Measurements from ENCODE around the gene STT3B.

STT3B gene

DNA sequence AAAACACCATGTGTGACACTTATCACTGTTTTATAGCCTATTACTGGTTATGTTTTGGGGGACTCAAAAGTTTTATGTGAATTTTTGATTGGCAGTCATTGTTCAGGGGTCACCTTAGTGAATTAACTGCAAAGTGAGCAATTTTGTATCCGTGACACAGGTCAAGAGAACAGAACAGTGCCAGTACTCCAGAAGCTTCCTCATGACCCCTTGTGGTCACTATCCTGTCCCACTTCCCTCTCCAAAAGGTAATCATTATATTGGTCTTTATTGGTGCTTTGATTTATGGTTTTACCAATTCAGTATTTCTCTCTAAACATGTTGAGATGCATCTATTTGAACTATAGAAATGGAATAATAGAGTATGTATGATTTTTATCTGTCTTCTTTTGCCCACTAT lies 107.1 kb downstream of the STT3B start:
- DNase-seq = no peak

DNA sequence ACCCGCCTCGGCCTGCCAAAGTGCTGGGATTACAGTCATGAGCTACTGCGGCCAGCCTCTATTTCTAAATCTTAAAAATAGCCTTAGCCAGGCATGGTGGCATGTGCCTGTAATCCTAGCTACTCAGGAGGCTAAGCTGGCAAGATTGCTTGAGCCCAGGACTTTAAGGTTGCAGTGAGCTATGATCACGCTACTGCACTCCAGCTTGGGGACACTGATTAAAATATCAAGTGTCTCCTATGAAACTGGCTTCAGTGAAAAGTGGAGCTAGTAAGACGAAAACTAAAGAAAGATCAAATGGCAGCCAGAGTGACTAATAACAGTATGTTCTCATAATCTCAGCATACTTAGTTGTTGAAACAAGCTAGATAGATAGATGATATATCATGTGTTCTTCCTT lies 112.5 kb downstream of the STT3B start:
- DNase-seq = no peak

DNA sequence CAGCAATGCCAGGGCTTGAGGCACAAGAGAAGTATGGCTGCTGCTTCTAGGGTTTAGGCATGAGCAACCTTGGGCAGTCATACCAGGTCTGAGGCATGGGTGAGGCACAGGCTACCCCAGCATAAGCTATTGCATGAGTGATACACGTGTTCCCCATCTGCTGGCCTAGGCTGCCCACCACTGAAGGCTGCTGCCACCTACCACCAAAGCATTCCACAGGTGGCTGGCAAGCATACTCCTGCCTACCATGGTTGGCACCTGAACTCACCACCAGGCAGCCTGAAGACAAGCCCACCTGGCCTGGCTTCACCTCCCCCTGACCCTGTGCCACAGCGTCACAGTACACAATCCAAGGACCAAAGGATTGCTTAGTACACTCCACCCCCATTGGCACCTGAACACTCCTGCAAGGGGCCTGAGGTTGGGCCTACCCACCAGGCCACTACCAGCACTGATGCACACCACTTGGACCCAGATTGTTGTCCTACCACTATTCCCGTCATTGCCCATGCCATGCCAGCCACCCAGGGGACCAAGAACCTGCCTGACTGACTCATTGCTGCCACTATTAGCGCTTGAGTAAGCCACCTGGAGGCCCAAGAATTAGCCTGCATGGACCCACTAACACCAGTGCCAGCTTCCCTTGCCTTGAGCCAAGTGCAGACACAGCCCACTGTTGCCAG lies 115.7 kb downstream of the STT3B start:
- DNase-seq = no peak

DNA sequence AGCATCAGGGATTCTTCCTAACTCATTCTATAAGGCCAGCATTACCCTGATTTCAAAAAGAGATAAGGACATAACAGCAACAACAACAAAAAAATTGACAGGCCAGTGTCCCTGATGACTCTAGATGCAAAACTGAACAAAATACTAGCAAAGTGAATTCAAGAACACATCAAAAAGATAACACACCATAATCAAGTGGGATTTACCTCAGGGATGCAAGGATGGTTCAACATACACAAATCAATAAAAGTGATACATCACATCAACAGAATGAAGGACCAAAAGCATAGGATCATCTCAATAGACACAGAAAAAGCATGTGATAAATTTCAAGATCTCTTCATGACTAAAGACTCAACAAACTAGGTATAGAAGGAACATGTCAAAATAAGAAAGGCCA lies 119.6 kb downstream of the STT3B start:
- no peak for DNase-seq

DNA sequence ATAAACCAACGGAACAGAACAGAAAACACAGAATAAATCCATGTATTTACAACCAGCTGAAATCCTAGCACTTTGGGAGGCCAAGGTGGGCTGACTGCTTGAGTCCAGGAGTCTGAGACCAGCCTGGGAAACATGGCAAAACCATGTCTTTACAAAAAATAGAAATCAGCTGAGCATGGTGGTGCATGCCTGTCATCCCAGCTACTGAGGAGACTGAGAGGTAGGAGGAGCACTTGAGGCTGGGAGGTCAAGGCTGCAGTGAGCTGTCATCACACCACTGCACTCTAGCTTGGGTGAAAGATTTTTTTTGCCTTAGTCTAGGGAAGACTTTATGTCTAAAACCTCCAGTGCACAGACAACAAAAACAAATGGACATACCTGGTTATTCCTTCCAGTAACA lies 120.7 kb downstream of the STT3B start:
- no peak for DNase-seq

DNA sequence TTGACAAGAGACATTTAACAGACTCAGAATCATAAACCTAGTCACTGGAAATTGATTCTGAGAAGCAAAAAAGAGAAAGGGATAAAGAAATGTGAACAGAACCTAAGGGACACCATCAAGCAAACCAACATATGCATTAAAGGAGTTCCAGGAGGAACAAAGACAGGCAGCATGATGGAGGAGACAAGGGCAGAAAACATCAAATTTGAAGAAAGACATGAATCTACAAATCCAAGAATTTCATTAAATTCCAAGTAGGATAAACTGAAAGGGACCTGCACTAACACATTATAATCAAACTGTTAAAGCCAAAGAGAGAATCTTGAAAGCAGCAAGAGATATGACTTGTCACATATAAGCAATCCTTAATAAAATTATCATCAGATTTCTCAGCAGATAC lies 122.3 kb downstream of the STT3B start:
- no peak for DNase-seq

DNA sequence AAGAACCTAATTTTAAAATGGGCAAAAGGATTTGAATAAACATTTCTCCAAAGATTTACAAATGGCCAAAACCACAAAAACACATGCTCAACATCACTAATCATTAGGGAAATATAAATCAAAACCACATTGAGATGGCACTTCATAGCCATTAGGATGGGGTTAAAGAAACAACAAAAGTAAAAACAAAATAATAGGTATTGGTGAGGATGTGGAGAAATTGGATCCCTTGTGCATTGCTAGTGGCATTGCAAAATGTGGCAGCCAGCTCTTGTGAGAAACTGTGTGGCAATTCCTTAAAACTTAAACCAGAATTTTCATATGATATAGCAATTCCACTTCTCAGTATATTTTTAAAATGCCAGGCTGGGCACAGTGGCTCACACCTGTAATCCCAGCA lies 126.5 kb downstream of the STT3B start:
- DNase-seq = no peak

DNA sequence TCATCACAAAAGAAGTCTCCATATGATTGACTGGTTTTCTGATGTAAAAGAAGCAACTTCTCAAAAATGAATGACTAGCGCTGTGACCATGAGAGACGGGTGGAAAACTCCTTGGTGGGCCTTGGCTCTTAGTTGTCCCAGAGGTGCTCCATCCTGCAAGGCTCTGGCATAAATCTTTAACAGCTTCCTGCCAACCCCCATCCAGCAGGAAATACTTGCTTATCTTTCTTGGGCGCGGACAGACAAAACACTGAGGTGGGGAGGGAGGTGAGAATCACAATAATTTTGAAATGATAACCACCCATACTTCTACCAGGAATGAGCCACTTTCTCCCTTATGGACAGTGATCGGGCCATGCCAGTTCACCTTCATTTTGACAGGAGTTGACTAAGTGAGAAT lies 128.6 kb downstream of the STT3B start:
- no peak for DNase-seq

DNA sequence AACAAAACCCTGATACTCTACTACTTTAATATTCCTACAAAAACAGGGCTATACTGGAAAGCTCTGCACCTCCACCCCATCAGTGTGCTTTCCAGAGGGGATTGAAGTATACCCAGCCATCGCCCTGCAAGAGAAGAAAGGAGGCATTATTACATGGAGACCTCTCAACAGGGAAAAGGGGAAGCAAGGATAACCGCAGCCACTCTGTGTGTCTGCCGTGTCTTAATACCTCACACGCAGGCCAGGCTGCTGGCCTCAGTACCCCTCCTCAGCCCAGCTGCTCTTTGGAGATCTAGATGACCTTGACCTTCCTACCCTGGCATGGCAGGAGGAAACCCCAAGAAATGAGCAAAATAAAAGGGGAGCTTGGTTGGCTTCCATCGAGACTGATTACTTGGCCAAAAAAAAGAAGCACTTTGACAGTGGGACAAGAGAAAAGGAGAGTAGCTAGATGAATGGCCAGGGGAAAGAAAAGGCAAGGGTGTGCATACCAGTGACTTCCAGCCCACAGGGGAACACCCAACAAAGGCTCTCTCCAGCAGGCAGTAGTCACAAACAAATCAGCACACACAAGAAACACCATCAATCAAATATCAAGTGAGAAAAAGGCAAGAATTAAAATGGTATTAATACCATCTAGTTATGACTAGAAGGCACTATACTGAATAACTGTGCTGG lies 129.4 kb downstream of the STT3B start:
- DNase-seq = no peak

DNA sequence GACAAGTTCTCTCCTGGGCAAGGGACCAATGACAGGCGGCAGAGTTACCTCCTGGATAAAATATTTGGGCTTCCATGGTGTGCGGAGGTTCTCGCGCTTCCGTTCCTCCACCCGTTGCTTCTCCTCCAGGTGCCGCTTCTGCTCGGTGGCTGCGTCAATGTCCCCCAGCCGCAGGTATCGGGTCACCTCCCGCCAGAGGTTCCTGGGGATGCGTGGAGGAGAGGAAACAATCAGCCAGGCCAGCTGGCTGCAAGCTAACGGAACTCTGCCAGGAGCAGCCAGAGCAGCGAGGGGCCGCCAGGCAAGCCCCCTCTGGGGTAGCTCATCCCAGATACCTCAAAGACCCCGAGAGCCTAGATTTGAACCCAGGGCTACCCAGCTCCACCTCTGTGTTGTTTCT lies 131.3 kb downstream of the STT3B start:
- DNase-seq = no peak

DNA sequence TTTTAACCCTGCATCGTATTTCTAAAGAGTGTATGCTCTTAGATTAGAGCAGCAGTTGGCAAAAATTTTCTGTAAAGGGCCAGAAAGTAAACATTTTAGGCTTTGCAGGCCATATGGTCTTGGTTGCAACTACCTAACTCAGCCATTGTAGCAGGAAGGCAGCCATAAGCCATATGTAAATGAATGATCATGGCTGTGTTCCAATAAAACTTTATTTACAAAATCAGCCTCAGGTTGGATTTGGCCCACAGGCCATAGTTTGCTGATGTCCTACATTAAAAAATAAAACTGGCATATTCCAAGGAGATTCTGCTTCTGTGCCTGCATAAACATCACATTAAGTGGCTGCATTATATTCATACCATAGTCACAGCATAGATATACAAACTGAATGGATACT lies 134.9 kb downstream of the STT3B start:
- DNase-seq = no peak

DNA sequence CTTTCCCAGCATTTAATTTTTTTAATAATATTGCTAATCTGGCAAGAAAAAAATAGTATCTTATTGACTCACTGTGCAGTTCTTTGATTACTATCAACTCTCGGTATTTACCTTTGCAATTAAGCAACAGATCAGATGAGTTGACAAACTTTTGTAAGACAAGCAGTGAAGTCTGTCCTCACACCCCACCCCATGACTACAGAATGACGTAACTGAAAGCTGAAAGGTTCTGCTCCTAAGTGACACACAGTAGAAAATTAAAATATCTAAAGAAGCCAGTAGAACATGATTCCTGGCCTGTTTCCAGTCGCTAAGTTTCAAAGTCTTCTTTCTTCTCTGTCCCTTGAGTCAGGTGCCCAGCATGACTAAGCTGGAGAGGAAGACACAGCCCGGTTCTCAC lies 135.5 kb downstream of the STT3B start:
- DNase-seq = no peak

DNA sequence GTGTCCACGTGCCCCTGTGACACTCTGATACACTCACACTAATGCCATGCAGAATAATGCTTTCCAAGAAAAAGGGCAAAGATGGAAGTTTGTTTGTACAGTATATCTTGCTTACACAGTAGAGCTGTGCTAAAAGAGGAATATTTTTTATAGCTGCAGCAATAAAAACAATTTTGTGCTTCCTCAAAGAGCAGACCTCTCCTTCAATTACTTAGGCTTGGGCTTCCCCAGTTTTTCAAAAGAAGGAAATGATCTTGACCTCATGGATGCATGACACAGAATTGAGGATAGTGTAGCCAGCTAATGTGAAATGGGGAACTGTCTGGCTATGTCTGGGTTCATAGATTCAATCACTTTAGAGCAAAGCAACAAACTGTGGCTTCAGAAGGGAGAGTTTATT lies 137.4 kb downstream of the STT3B start:
- no peak for DNase-seq

DNA sequence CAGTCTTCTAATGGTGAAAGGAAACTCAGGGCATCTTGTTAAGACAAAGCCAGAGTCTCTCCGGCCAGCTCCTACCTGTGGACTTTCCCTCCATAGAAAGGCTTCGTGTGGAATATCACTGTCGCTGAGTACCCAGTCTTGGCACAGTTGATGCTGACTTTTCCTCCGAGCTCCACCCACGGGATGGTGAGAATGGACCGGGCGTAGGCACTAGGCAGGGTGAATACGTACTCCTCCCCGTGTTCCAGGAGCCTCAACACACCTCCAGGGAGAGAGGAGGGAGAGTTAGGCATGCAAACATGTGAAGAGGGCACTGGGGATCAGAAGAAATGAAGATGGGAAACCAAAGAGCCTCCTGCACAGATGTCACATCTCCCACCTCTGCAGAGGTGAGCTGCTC lies 138.0 kb downstream of the STT3B start:
- no peak for DNase-seq

DNA sequence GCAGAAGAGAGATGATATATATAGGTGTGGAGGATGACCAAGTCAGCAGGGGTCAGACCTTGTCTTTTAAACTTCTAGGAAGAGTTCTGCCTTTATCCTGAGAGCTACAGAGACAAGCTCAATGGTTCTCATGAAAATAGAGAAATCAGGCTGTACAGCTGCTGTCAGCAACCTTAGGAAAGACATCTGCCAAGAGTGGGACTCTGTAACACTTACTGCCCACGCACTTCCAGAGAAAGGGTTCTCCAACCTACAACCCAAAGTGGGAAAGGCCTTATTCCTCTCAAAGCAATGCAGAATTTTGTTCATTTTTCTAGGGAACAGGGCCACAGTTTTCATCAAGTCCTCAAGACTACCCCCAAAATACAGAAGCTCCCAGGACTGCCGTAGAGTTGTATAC lies 138.7 kb downstream of the STT3B start:
- DNase-seq = no peak

DNA sequence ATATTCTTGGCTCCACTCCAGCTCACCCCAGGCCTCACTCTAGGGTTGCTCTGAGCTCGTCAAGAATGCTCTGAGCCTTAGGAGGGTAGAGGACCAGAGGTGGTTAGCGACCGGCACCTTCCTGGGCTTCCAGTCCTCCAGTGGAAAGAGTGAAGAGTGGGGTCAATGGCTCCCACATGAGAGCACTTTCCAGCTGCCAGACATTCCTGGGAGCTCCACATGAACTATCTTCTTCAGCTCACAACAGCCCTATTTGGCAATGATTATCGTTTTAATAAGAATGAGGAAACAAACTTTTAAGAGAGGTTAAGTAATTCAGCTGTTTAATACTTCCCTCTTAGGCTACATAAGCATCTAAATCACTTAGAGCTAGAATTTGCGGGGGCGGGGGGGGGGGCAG lies 139.3 kb downstream of the STT3B start:
- no peak for DNase-seq

DNA sequence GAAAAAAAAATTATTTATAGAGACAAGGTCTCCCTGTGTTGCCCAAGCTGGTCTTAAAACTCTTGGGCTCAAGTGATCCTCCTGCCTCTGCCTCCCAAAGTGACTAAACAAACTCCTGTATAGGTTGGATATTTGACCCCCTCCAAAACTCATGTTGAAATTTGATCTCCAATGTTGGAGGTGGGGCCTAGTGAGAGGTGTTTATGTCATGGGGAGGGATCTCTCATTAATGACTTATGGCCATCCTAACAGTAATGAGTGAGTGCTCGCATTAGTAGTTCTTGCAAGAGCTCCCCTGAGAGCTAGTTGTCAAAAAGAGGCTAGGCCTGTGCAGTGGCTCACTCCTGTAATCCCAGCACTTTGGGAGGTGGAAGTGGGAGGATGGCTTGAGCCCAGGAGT lies 141.2 kb downstream of the STT3B start:
- no peak for DNase-seq

DNA sequence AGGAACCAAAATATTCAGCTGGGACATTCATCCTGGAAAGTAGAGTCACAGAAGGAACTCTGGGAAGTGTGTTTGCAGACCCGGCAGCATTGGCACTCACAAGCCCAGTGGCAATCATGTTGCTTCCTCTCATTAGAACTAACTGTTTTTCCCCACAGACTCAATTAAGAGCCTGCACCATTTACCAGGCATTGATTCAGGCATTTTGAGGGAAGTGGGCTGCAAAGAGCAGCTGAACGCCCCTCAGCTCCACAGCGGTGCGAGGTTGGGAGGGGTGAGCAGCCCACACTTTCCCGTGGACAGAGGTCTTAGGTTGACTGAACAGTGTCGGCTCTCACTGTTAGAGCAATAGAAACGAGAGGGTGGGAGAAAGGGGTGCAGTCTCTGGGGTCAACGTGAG lies 143.8 kb downstream of the STT3B start:
- DNase-seq = no peak

DNA sequence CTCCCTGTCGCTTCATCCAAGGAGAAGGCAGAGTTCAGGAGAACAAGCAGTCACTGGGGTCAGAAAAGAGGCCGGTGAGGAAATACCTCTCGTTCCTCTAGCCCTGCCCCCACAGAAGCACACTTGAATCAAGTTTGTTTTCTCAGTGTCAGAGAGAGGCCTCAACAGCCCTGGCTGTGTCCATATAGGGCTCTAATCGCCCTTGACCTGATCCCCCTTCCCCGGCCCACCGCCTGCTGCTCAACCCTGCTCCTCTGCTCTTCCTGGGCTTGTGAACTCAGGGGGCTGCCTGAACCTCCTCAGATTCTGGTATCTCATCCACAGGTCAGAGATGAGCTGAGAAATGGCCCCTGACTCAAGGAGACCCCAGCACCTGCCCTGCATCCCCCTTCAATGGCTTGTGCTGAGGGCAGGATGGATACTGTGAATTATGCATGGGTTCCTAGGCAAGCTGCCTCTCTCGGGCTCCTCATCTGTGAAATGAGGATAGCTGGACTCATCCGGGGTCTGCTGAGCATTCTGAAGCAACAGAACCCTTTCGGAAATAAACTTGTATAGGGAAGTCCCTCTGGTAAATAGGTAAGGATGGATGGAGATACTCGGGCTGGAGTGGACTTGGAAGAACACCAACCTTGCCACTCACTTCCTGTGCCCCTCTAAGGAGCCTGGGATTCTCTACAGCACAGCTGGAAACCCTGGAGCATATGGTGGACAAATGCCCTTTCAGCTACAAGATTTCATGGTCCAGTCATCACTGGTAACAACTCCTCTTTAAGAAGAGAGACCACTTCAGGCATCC lies 147.5 kb downstream of the STT3B start:
- no peak for DNase-seq
